A549 (cell line): Measurements from ENCODE around the gene RNF141. TPM values are rescaled to one million over a fixed set of nuclear protein-coding genes. Genes with fewer than 3 reads are reported as not detected.

Source experiments
- ATAC-seq, 2 experiments: fragments of 200-7000 bp in 1 of 2; fragments of >200 bp in 1 of 2; cut with Nextera tagmentation in 1 of 2; cut with Tn5 transposase in 1 of 2; 3 replicates each; pipeline versions ENCODE4 v1.8.0 to v1.9.1; 2018 to 2020; ENCODE audit warnings: mild to moderate bottlenecking in 1 of 2, moderate library complexity in 1 of 2
- CTCF ChIA-PET: fragments of 300-600 bp; sonication (Branson Sonifier 250); formaldehyde crosslinking; extraction: SDS; loops from one replicate; lab custom pipeline; 2021; ENCODE audit warnings: antibody characterized with exemption, inconsistent platforms; lab: Yijun Ruan, JAX
- POLR2A ChIA-PET: fragments of 350-600 bp; formaldehyde crosslinking; extraction: SDS; loops from one replicate; lab custom pipeline; 2021; ENCODE audit warnings: antibody characterized with exemption, inconsistent platforms; lab: Yijun Ruan, JAX
- DNase-seq, 2 experiments: peaks; one replicate each; pipeline versions ENCODE4 v3.0.0 to v3.0.0-alpha.2; 2011 to 2016; ENCODE audit warnings: low read depth in 1 of 2, low spot score in 1 of 2
- FAIRE-seq: peaks from 2 replicates; lab custom pipeline; 2011; peaks lifted over from hg19 to GRCh38; lab: Jason Lieb, UNC
- H3K27ac ChIP-seq, 2 experiments: fragments of >200 bp; sonication (Bioruptor Twin); formaldehyde crosslinking; 3 replicates each; pipeline ENCODE4 v1.5.1; 2016 to 2017
- H3K4me1 ChIP-seq: fragments of >200 bp; sonication (Bioruptor Twin); formaldehyde crosslinking; 3 replicates; pipeline ENCODE4 v1.6.1; 2016
- H3K4me2 ChIP-seq: fragments of >200 bp; sonication (Bioruptor Twin); formaldehyde crosslinking; 3 replicates; pipeline ENCODE4 v1.6.1; 2016
- H3K4me3 ChIP-seq: fragments of >200 bp; sonication (Bioruptor Twin); formaldehyde crosslinking; 3 replicates; pipeline ENCODE4 v1.5.1; 2016
- H3K9me3 ChIP-seq: fragments of >200 bp; sonication (Bioruptor Twin); formaldehyde crosslinking; 3 replicates; pipeline ENCODE4 v1.6.1; 2016
- CBX8 ChIP-seq: fragments of 200-600 bp; sonication (generic); IDR thresholded peaks from 2 replicates; pipeline ENCODE4 v1.6.1; 2016
- CHD4 ChIP-seq: fragments of 200-600 bp; sonication (generic); IDR thresholded peaks from 2 replicates; pipeline ENCODE4 v1.6.1; 2016; ENCODE audit warnings: antibody characterized with exemption, mild to moderate bottlenecking, borderline replicate concordance
- CTCF ChIP-seq: fragments of >200 bp; sonication (Bioruptor Twin); formaldehyde crosslinking; IDR thresholded peaks from 3 replicates; pipeline ENCODE4 v1.5.1; 2016
- EHF ChIP-seq: fragments of 250-450 bp; sonication (Bioruptor Pico); IDR thresholded peaks from 2 replicates; pipeline ENCODE4 v1.5.0; 2020; ENCODE audit warnings: mild to moderate bottlenecking
- EHMT2 ChIP-seq: fragments of 200-600 bp; sonication (generic); IDR thresholded peaks from 2 replicates; pipeline ENCODE4 v1.6.1; 2016; ENCODE audit warnings: antibody characterized with exemption, low read depth, mild to moderate bottlenecking, moderate library complexity
- EP300 ChIP-seq, 2 experiments: fragments of >200 bp; sonication (Bioruptor Twin); formaldehyde crosslinking; IDR thresholded peaks; 2 replicates in 1 of 2; 3 replicates in 1 of 2; pipeline ENCODE4 v1.6.1; 2016 to 2017
- FOSL2 ChIP-seq, 2 experiments: fragments of 450-650 bp in 1 of 2; fragments of >200 bp in 1 of 2; sonication (Bioruptor Twin) in 1 of 2; formaldehyde crosslinking; IDR thresholded peaks; 2 replicates each; pipeline versions ENCODE4 v1.5.0 to v1.6.1; 2016 to 2020; ENCODE audit warnings: mild to moderate bottlenecking in 1 of 2, moderate library complexity in 1 of 2
- HOXA7 ChIP-seq: fragments of 250-450 bp; sonication (Bioruptor Pico); IDR thresholded peaks from 2 replicates; pipeline ENCODE4 v1.5.0; 2020; ENCODE audit warnings: mild to moderate bottlenecking, moderate library complexity
- HOXB5 ChIP-seq: fragments of 250-450 bp; sonication (Bioruptor Pico); IDR thresholded peaks from 2 replicates; pipeline ENCODE4 v1.5.0; 2020; ENCODE audit warnings: mild to moderate bottlenecking, moderate library complexity
- JUN ChIP-seq, 2 experiments: fragments of >200 bp; sonication (Bioruptor Twin); formaldehyde crosslinking; IDR thresholded peaks; 2 replicates in 1 of 2; 3 replicates in 1 of 2; pipeline ENCODE4 v1.6.1; 2016 to 2017
- JUNB ChIP-seq: fragments of >200 bp; sonication (Bioruptor Twin); formaldehyde crosslinking; IDR thresholded peaks from 2 replicates; pipeline ENCODE4 v1.6.1; 2016
- KDM1A ChIP-seq: fragments of 200-600 bp; sonication (generic); IDR thresholded peaks from 2 replicates; pipeline ENCODE4 v1.6.1; 2016; ENCODE audit warnings: low read depth, mild to moderate bottlenecking
- MAX ChIP-seq: IDR thresholded peaks from 2 replicates; pipeline ENCODE4 v1.6.1; 2012
- MAZ ChIP-seq: fragments of 150-350 bp; IDR thresholded peaks from 2 replicates; pipeline ENCODE4 v1.6.1; 2014; ENCODE audit warnings: antibody characterized with exemption, low read depth, low read length, borderline replicate concordance
- PBX3 ChIP-seq: IDR thresholded peaks from 2 replicates; pipeline ENCODE4 v1.6.1; 2012
- PHF8 ChIP-seq: fragments of 200-600 bp; sonication (generic); IDR thresholded peaks from 2 replicates; pipeline ENCODE4 v1.6.1; 2016; ENCODE audit warnings: low read depth, mild to moderate bottlenecking, antibody characterized with exemption, moderate library complexity, borderline replicate concordance
- POLR2AphosphoS2 ChIP-seq: conservative IDR thresholded peaks from 2 replicates; pipeline ENCODE4 v1.6.1; 2012; ENCODE audit warnings: low read length, improper control_type of control experiment, inconsistent platforms
- RAD21 ChIP-seq, 2 experiments: fragments of >200 bp in 1 of 2; sonication (Bioruptor Twin) in 1 of 2; formaldehyde crosslinking in 1 of 2; IDR thresholded peaks in 1 of 2; conservative IDR thresholded peaks in 1 of 2; 2 replicates in 1 of 2; 3 replicates in 1 of 2; pipeline ENCODE4 v1.6.1; 2012 to 2018; ENCODE audit warnings: inconsistent platforms in 1 of 2
- TP53 ChIP-seq: fragments of 250-450 bp; sonication (Bioruptor Pico); IDR thresholded peaks from 2 replicates; pipeline ENCODE4 v1.5.0; 2021; ENCODE audit warnings: mild to moderate bottlenecking, moderate library complexity
- USF2 ChIP-seq: fragments of 450-650 bp; IDR thresholded peaks from 2 replicates; pipeline ENCODE4 v1.6.1; 2014; ENCODE audit warnings: antibody characterized with exemption
- ZC3H11A ChIP-seq: fragments of 450-650 bp; IDR thresholded peaks from 2 replicates; pipeline ENCODE4 v1.6.1; 2014; ENCODE audit warnings: antibody characterized with exemption, mild to moderate bottlenecking
- WGBS: methylation state at CpG from one replicate; pipeline ENCODE4 v1.1.6; 2017; ENCODE audit errors: missing lambda C conversion rate; 5-methylcytosine and 5-hydroxymethylcytosine counted together
- polyA plus RNA-seq, 4 experiments: library from polyadenylated mRNA; depleted of rRNA in 3 of 4; stranded (reverse); fragments of >200 nt; fragmentation: RNase III in 1 of 4; extraction: RNeasy Plus Mini Kit Qiagen cat#74134 plus additional on column Dnase treatment in 1 of 4; gene quantifications; 2 replicates in 3 of 4; 3 replicates in 1 of 4; pipeline ENCODE4 v1.2.3, GENCODE V29; 2011 to 2017
- TF ChIP-seq, protein P1 (sequence below): fragments of 200-600 bp; sonication (generic); IDR thresholded peaks from 2 replicates; pipeline ENCODE4 v1.6.1; 2016; ENCODE audit warnings: antibody characterized with exemption, mild to moderate bottlenecking, moderate library complexity

Gene RNF141
- polyA plus RNA-seq, 2 of the 4 experiments (the other 2 are of a cell fraction), result 16.8 to 33.3 TPM

GRCh38 chr11:10500757-10501684, 40.0 kb downstream of the RNF141 start:
- ChIA-PET POLR2A (no interaction called here), CTCF (interaction anchor here (0.6 to 1.7 kb wide), 5 partner anchors 10 to 267 kb away, joined by 3 to 5 read pairs (median 3); no protein-coding TSS in a partner anchor)
- 82% methylated on average over 17 of the region's 20 CpGs for WGBS
- Histone ChIP-seq H3K27ac (no peak overlapping the region), H3K4me1 (no peaks in the 10 kb centered on the region), H3K9me3 (no peaks in the 10 kb centered on the region), H3K4me3 (no peak overlapping the region), H3K4me2 (no peak overlapping the region)
- FAIRE-seq (no peak), ATAC-seq (no peak), DNase-seq (no peak)
- TF ChIP-seq FOSL2 (IDR thresholded peaks at IDR 0.05) (no peak), FOSL2 (CRISPR knock-in tag; IDR thresholded peaks at IDR 0.05) (no peak), EHMT2 (no peak), USF2 (no peak), JUNB (no peak), JUN (IDR thresholded peaks at IDR 0.05) (no peak), MAZ (no peak), KDM1A (no peak), MAX (no peak), ZC3H11A (no peak), TP53 (CRISPR knock-in tag) (no peak), HOXB5 (CRISPR knock-in tag) (no peak), RAD21 (conservative IDR thresholded peaks at IDR 0.05 in 1 of 2, IDR thresholded peaks at IDR 0.05 in 1 of 2) (no peak), PHF8 (no peak), EHF (CRISPR knock-in tag) (no peak), CHD4 (no peak), EP300 (IDR thresholded peaks at IDR 0.05) (no peak), HOXA7 (CRISPR knock-in tag) (no peak)
- TF ChIP-seq, protein P1, sequence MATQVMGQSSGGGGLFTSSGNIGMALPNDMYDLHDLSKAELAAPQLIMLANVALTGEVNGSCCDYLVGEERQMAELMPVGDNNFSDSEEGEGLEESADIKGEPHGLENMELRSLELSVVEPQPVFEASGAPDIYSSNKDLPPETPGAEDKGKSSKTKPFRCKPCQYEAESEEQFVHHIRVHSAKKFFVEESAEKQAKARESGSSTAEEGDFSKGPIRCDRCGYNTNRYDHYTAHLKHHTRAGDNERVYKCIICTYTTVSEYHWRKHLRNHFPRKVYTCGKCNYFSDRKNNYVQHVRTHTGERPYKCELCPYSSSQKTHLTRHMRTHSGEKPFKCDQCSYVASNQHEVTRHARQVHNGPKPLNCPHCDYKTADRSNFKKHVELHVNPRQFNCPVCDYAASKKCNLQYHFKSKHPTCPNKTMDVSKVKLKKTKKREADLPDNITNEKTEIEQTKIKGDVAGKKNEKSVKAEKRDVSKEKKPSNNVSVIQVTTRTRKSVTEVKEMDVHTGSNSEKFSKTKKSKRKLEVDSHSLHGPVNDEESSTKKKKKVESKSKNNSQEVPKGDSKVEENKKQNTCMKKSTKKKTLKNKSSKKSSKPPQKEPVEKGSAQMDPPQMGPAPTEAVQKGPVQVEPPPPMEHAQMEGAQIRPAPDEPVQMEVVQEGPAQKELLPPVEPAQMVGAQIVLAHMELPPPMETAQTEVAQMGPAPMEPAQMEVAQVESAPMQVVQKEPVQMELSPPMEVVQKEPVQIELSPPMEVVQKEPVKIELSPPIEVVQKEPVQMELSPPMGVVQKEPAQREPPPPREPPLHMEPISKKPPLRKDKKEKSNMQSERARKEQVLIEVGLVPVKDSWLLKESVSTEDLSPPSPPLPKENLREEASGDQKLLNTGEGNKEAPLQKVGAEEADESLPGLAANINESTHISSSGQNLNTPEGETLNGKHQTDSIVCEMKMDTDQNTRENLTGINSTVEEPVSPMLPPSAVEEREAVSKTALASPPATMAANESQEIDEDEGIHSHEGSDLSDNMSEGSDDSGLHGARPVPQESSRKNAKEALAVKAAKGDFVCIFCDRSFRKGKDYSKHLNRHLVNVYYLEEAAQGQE, result no peak

DNA sequence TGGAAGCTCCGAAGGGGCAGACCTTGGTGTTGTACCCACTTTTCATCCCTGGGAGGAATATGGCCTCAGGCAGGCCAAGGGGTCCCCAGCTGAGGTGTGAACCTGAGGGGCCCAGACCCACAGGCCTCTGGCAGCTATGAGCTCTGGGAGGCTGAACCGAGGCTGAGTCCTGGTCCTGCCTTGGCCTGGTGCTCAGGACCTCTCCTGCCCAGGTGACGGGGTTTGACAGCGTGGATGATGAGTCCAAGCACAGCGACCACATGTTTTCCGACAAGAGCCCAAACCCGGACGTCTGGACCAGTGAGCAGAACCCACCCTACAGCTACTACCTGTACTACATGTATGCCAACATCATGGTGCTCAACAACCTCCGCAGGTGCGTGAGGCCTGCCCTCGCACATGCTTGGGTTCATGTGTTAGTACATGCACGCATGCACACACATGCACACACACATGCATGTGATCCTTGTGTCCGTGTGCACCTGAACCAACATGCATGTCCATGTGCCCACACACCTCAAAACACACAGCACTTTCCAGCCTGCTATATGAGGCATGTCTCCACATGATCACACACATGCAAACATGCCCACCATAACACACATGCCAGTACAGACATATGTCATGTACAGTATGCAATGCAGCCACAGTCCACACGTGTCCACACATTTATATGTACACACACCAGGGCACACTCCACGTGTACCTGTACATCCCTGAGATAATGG, 40.9 kb downstream of the RNF141 start:
- 78% methylated on average over 13 of the region's 15 CpGs for WGBS

More for the DNA sequence above, 40.9 kb downstream of the RNF141 start:
- Histone ChIP-seq H3K4me1 (no peaks in the 10 kb centered on the region), H3K4me2 (no peak overlapping the region), H3K9me3 (no peaks in the 10 kb centered on the region), H3K4me3 (no peak overlapping the region), H3K27ac (no peak overlapping the region)
- ATAC-seq, result no peak
- no peak for TF ChIP-seq PBX3
- TF ChIP-seq EHMT2, result no peak
- TF ChIP-seq CBX8, result no peak
- TF ChIP-seq CTCF, result no peak
- no peak for TF ChIP-seq POLR2AphosphoS2
- TF ChIP-seq HOXA7 (CRISPR knock-in tag), result no peak
- ChIA-PET POLR2A (no interaction called here), CTCF (interaction anchor here (0.5 to 1.3 kb wide), 5 partner anchors 9 to 94 kb away, joined by 3 to 7 read pairs (median 4); no protein-coding TSS in a partner anchor)
- no peak for DNase-seq
- FAIRE-seq, result no peak
